Spleen (tissue), 7 donors: Measurements from ENCODE around the gene CBFA2T2.

Source experiments
- CTCF ChIP-seq, 11 experiments: fragments of 200-600 bp in 7 of 11; fragments of 450-650 bp in 4 of 11; sonication (generic) in 4 of 11; IDR thresholded peaks in 8 of 11; conservative IDR thresholded peaks in 3 of 11; 1 replicate in 7 of 11; 2 replicates in 4 of 11; pipeline versions ENCODE4 v1.4.0 to v1.8.0; 2016 to 2021; ENCODE audit warnings: antibody characterized with exemption in 11 of 11, inconsistent platforms in 4 of 11, mild to moderate bottlenecking in 1 of 11
- POLR2A ChIP-seq, 3 donors: fragments of 450-650 bp; IDR thresholded peaks; one replicate each; pipeline ENCODE4 v1.5.1; 2017; ENCODE audit warnings: antibody characterized with exemption in 3 of 3, mild to moderate bottlenecking in 1 of 3
- POLR2AphosphoS5 ChIP-seq, 3 donors: sonication (generic); formaldehyde crosslinking; IDR thresholded peaks; one replicate each; pipeline ENCODE4 v1.5.1; 2017; ENCODE audit warnings: antibody characterized with exemption in 3 of 3
- donor health status: DM: no; HTN: no; CAD: no; lungs with moderate emphysema.
- donor health status: DM: no; HTN: no; CAD: no.
- donor health status: DM: no; HTN: no; CAD: no.

DNA sequence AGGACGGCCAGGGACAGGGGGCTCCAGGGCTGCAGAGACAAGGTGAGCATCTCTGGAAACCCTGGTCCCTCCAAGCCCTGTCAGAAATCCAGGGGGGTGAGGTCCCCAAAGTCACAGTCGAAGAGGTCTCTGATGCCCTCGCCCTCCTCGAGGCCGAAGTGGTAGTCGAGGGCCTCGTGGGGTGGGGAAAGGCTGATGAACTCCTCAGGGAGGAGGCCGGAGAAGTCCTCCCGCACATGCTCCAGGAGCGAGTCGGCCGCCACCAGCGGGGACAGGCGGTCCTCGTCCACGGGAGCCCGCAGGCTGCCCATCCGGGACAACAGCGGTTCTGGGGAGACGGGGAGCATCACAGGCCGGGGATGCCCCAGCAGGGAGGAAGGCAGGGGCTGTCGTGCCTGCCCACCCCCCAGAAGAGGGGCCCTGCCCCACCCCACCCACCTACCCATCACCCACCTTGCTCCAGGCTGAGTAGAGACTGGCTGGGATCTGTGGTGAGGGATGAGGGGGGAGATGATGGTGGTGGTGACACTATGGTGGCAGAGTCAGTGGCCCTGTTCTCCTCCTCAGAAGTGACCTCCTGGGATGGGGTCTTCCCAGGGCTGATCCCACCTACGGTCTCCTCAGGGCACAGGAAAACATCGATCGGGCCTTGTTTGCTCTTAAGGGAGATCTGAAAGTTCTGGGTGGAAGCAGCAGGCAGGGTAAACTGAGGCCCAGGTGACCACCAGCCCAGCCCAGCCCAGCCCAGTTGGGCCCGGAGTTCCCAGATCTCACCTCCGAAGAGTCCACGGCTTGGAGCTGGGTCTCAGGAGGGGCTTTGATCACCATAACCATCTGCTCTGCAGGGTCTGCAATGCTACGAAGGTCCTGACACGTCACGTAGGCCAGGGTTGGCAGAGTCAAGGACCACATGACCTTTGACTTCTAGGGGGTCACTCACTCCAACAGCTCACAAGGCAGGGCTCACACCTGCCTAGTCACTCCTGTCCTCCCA, 187.1 kb downstream of the CBFA2T2 start:
- TF ChIP-seq POLR2AphosphoS5 (IDR thresholded peaks at IDR 0.05) (no peak), POLR2A (IDR thresholded peaks at IDR 0.05) (no peak), CTCF (IDR thresholded peaks at IDR 0.05 in 8 of 11, conservative IDR thresholded peaks at IDR 0.05 in 3 of 11) (no peak)
